ENCODE results near the gene TRAPPC2L.

Gene TRAPPC2L

GRCh38 chr16:88862968-88863367 lies 6.0 kb downstream of the TRAPPC2L start:
- DNase-seq = no peak

GRCh38 chr16:88863426-88863825 lies 6.5 kb downstream of the TRAPPC2L start:
- no peak for DNase-seq

DNA sequence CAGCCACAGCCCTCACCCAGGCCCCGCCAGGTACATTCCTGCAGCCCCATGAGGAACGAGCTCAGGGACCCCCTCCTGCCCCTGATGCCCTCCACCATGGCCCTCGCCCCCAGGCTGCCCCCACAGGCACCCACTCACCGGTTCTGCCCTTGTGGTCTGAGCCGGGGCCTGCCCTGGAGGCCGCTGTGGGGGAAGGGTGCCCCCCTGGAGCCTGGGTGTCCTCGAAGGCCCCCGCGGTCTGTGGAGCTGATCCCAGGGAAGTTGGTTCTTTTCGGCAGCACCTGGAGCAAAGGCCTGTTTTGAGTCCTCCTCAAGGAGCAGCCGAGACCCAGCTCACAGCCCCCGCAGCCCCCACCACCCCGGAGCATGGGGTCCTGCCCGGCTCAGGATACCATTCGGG lies 7.2 kb downstream of the TRAPPC2L start:
- DNase-seq = no peak

- no peak for DNase-seq
These were observed 7.6 kb downstream of the TRAPPC2L start for GRCh38 chr16:88864521-88864920.

GRCh38 chr16:88865310-88865709 lies 8.4 kb downstream of the TRAPPC2L start:
- no peak for DNase-seq

- no peak for DNase-seq
These were observed 8.8 kb downstream of the TRAPPC2L start for GRCh38 chr16:88865742-88866141.

- DNase-seq = peak; percentile 15
These were observed 9.4 kb downstream of the TRAPPC2L start, which contains the start of gene PABPN1L for GRCh38 chr16:88866151-88866920. PABPN1L (minus strand) TSS chr16:88866660; CDS start chr16:88866606, 54 bp downstream.

GRCh38 chr16:88867581-88868246 lies 10.8 kb downstream of the TRAPPC2L start:
- no peak for DNase-seq

DNA sequence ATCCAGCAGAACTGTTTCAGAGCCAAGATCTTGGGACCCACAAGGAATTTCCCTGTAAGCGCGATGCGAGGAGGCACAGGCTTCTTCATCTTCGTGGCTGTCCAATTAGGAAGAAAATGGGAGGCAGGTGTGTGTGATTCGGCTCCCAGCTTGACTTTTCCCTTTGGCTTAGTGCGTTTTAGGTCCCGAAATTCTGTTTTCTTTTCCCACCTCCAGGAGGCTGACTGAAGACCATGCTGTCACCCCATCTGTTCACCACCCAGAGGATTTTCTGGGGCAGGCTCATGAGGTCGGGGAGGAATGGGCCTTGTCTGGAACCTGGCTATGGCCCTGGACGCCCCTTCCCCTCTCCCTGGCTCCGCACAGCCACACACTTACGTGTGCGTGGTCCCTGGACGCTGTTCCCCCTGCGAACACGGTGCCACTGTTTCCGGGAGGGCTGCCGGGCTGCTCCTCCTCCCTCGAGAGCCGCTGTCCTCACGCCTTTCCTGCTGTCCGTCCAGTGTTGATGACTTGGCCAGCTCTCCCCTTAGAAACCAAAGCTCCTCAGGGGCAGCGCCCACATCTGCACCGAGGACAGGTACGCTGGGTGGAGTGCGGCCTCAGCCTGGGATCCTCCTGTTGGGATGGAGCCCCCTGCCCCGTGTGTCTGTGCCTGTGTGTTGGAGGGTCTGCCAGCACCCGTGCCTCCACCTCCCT lies 12.2 kb downstream of the TRAPPC2L start:
- no peak for DNase-seq

GRCh38 chr16:88869673-88869980 lies 12.7 kb downstream of the TRAPPC2L start:
- DNase-seq = no peak

- no peak for DNase-seq
These were observed 13.9 kb downstream of the TRAPPC2L start for GRCh38 chr16:88870608-88871348.

- no peak for DNase-seq
These were observed 14.4 kb downstream of the TRAPPC2L start for GRCh38 chr16:88871349-88871702.

DNA sequence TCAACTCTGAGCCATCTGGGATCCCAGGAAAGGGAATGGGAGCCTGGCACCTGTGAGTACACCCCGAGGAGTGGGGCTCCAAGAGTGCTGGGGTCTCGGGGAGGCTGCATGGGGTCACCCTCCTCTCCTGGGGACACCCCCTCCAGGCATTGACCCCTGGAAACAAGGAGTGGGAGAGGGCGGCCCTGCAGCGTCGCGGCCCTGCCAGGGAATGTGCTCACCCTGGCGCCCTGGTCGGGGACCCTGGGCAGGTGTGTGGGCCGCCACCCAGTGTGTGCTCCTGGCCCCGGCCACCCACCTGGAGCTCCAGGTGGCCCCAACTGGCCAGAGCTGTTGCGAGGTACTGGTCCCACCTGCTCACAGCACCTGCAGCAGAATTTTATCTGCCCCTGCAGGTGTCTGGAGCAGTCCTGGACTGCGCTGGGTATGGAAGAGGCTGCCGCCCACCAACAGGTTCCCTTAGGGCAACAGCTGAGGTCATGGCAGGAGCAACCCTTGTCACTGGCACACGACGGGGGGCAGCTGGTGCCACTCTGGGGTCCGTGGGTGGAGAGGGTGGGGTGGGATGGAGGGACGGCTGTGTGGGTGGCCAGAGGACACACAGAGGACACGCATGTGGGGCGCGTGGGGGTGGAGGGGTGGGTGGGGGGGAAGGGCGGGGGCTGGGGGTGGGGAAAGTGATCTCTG lies 14.9 kb downstream of the TRAPPC2L start:
- DNase-seq = no peak

DNA sequence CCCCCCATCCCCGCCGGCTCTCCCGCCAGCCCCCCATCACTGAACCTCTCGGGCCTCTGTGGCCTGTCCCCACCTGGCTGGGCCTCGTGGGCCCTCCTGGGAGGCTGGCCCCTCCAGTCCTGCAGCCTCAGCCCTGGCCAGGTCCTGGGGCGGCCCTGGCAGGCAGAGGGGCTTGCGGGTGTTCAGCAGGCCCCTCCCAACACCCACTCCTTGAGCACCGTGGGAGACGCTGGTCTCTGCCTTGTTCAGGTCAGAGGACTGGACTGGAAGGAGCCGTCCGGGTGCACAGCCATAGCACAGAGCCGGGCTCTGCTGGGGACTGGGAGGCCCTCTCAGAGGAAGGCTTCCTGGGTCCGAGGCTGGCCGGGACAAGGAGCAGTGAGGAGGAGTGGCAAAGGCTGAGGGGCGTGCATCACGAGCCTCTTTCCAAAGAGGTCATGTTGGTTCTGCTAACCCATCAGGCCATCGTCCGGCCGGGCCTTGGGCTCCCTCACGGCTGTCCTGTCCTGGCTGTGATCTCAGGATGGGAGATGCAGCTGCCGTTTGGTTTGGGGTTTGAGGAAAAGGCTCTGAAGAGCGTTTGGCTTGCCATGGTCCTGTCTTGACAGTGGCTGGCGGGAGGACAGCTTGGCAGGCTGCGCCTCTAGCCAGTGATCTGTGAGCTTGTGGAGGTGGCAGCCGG lies 15.9 kb downstream of the TRAPPC2L start:
- DNase-seq = no peak

GRCh38 chr16:88874938-88875599 lies 18.1 kb downstream of the TRAPPC2L start:
- DNase-seq = no peak

DNA sequence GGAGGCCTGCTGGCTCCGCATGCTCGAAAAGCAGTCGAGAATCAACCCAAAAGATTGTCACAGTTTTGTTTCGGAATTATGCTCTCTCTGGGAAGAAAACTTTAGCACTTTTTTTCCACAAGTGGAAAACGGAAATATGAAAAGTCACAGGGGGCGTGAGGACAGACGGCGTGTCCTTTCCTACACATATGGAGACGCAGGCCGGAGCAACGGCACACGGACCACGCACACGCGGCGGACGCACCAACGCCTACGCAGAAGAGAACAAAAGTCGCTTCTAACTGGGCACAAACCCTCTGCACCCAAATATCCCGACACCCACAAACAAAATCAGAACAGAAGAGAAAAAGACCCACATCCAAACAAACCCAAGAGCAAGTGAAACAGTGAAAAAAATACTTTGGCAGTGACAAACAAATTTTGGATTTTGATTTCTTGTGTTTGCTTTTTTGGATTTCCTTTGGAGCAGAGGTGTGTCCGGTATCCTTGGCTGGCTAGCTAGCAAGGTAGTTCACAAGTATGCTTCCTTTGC lies 18.8 kb downstream of the TRAPPC2L start:
- no peak for DNase-seq

DNA sequence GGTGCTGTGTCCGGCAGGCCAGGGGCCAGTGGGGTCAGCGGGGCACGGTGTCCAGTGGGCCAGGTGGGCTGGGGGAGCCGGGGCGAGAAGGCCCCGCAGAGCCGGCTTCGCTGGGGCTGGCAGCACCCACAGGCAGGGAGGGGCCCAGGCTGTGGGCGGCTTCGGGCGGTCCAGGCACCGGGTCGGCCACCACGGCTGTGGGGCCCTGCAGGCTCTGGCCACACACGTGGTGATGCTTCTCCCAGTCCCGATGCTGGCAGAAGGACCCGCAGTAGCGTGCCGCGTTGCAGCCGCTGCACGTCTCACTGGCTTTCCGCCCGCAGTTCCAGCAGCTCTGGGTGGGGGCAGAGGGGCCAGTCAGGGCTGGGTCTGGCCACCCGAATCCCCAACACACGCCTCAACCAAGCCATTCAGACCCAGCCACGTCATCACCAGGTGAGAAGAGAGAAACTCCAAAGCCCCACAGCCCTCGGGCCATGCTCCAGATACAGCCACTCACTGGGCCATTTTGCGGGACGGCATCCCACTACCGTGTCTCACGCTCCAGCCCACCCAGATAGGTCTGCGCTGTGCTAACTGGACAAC lies 20.1 kb downstream of the TRAPPC2L start:
- DNase-seq = no peak

GRCh38 chr16:88877564-88878289 lies 20.8 kb downstream of the TRAPPC2L start:
- no peak for DNase-seq

GRCh38 chr16:88878356-88878755 lies 21.4 kb downstream of the TRAPPC2L start:
- no peak for DNase-seq
